GM12878 (cell line): Measurements from ENCODE around the gene NIBAN1. TPM values are rescaled to one million over a fixed set of nuclear protein-coding genes. Genes with fewer than 3 reads are reported as not detected.

Experiments
- ATAC-seq: fragments of 200-7000 bp; cut with Tn5 transposase; 3 replicates; pipeline ENCODE4 v1.9.1; 2020; ENCODE audit warnings: mild to moderate bottlenecking, moderate library complexity
- BruUV-seq: library from RNA; stranded (reverse); fragments of 400-500 nt; replicated peaks from 2 replicates; lab custom pipeline; 2021; lab: Mats Ljungman, UMichigan
- CTCF ChIA-PET: fragments of 300-600 bp; sonication (Branson Sonifier 250); formaldehyde crosslinking; extraction: SDS; loops from one replicate; lab custom pipeline; 2021; ENCODE audit warnings: inconsistent platforms; lab: Yijun Ruan, JAX
- POLR2A ChIA-PET: fragments of 350-600 bp; formaldehyde crosslinking; extraction: SDS; loops from one replicate; lab custom pipeline; 2021; ENCODE audit warnings: inconsistent platforms; lab: Charles Lee
- RAD21 ChIA-PET: fragments of 300-600 bp; sonication (Branson Sonifier 250); formaldehyde crosslinking; loops from one replicate; lab custom pipeline; 2023; ENCODE audit warnings: antibody characterized with exemption; ENCODE audit not compliant: unreplicated experiment; lab: Charles Lee
- SMC1A ChIA-PET: fragments of 300-600 bp; sonication (Branson Sonifier 250); formaldehyde crosslinking; loops from one replicate; lab custom pipeline; 2023; ENCODE audit not compliant: unreplicated experiment, uncharacterized antibody; lab: Charles Lee
- DNase-seq: peaks from one replicate; pipeline ENCODE4 v3.0.0-alpha.2; 2011; ENCODE audit warnings: low read depth, low spot score
- FAIRE-seq: peaks from 3 replicates; lab custom pipeline; 2011; peaks lifted over from hg19 to GRCh38; lab: Jason Lieb, UNC
- H2AFZ ChIP-seq: 2 replicates; pipeline ENCODE4 v1.6.0; 2011; ENCODE audit warnings: low read depth, low read length, control low read depth; ENCODE audit not compliant: control insufficient read depth
- H3K27ac ChIP-seq: 2 replicates; pipeline ENCODE4 v1.5.1; 2011; ENCODE audit warnings: control low read depth; ENCODE audit not compliant: control insufficient read depth, insufficient read depth
- H3K27me3 ChIP-seq, 2 experiments: replicated peaks in 1 of 2; 2 replicates each; pipeline versions ENCODE4 v1.6.0 to v1.6.1; 2011; ENCODE audit warnings: low read length in 1 of 2; ENCODE audit not compliant: control insufficient read depth in 2 of 2, insufficient read depth in 2 of 2
- H3K36me3 ChIP-seq, 2 experiments: 2 replicates each; pipeline ENCODE4 v1.5.1; 2011; ENCODE audit warnings: low read length in 1 of 2; ENCODE audit not compliant: control insufficient read depth in 2 of 2, insufficient read depth in 2 of 2
- H3K4me1 ChIP-seq: 2 replicates; pipeline ENCODE4 v1.6.1; 2011; ENCODE audit warnings: mild to moderate bottlenecking, low read length, moderate library complexity, mixed read lengths; ENCODE audit not compliant: control insufficient read depth, insufficient read depth
- H3K4me2 ChIP-seq: 2 replicates; pipeline ENCODE4 v1.6.0; 2011; ENCODE audit warnings: control low read depth; ENCODE audit not compliant: control insufficient read depth, insufficient read depth
- H3K4me3 ChIP-seq: fragments of 200-600 bp; sonication (generic); 2 replicates; pipeline ENCODE4 v1.5.1; 2016
- H3K79me2 ChIP-seq: 2 replicates; pipeline ENCODE4 v1.6.0; 2011; ENCODE audit warnings: low read length; ENCODE audit not compliant: control insufficient read depth, insufficient read depth
- H3K9ac ChIP-seq: 2 replicates; pipeline ENCODE4 v1.8.0; 2011; ENCODE audit warnings: low read length, control low read depth, mixed read lengths; ENCODE audit not compliant: control insufficient read depth, insufficient read depth
- H3K9me3 ChIP-seq: replicated peaks from 3 replicates; pipeline ENCODE4 v1.5.1; 2011; ENCODE audit warnings: mild to moderate bottlenecking, low read length; ENCODE audit not compliant: control insufficient read depth, insufficient read depth
- H4K20me1 ChIP-seq: 2 replicates; pipeline ENCODE4 v1.6.0; 2011; ENCODE audit not compliant: control insufficient read depth, insufficient read depth
- CBFB ChIP-seq: IDR thresholded peaks from 2 replicates; pipeline ENCODE4 v1.6.1; 2016; ENCODE audit warnings: antibody characterized with exemption, low read depth
- CREM ChIP-seq: IDR thresholded peaks from 2 replicates; pipeline ENCODE4 v1.6.1; 2014; ENCODE audit warnings: antibody characterized with exemption, low read depth
- JUNB ChIP-seq: IDR thresholded peaks from 2 replicates; pipeline ENCODE4 v1.6.1; 2016; ENCODE audit warnings: antibody characterized with exemption, mild to moderate bottlenecking
- MXI1 ChIP-seq: fragments of 150-350 bp; IDR thresholded peaks from 2 replicates; pipeline ENCODE4 v1.6.1; 2011; ENCODE audit warnings: low read depth, mild to moderate bottlenecking, inconsistent platforms, low read length, improper control_type of control experiment
- MYC ChIP-seq: IDR thresholded peaks from 2 replicates; pipeline ENCODE4 v1.6.1; 2011; ENCODE audit warnings: mild to moderate bottlenecking, low read length, moderate library complexity, inconsistent platforms; ENCODE audit not compliant: insufficient read depth, insufficient replicate concordance, insufficient read length, severe bottlenecking
- PAX8 ChIP-seq: fragments of 450-650 bp; IDR thresholded peaks from 2 replicates; pipeline ENCODE4 v1.6.1; 2017; ENCODE audit warnings: mild to moderate bottlenecking, moderate library complexity
- PML ChIP-seq: IDR thresholded peaks from 2 replicates; pipeline ENCODE4 v1.6.1; 2012; ENCODE audit warnings: low read length, inconsistent platforms
- SMAD1 ChIP-seq: fragments of 450-650 bp; IDR thresholded peaks from 2 replicates; pipeline ENCODE4 v1.6.1; 2018; ENCODE audit warnings: mild to moderate bottlenecking, low read depth; ENCODE audit not compliant: partially characterized antibody
- SP1 ChIP-seq: IDR thresholded peaks from one replicate; pipeline ENCODE4 v1.6.1; 2011; ENCODE audit warnings: low read depth, low read length
- TCF3 ChIP-seq: IDR thresholded peaks from 2 replicates; pipeline ENCODE4 v1.6.1; 2012; ENCODE audit warnings: low read depth, mild to moderate bottlenecking, low read length, borderline replicate concordance; ENCODE audit not compliant: insufficient read depth
- ZSCAN29 ChIP-seq: fragments of 450-650 bp; IDR thresholded peaks from 2 replicates; pipeline ENCODE4 v1.6.1; 2017; ENCODE audit warnings: mild to moderate bottlenecking, moderate library complexity
- WGBS: methylation state at CpG from one replicate; pipeline ENCODE4 v1.1.6; 2016; ENCODE audit warnings: low lambda C conversion rate; ENCODE audit not compliant: insufficient replicate concordance, insufficient coverage; ENCODE audit errors: missing lambda C conversion rate; 5-methylcytosine and 5-hydroxymethylcytosine counted together
- in situ Hi-C: fragments of 300-500 bp; cut with MboI; formaldehyde crosslinking; loops from 9 replicates; pipeline ENCODE4 v1.14.3; 2018; ENCODE audit warnings: mixed read lengths
- intact Hi-C: fragments of 100-400 bp; cut with micrococcal nuclease; formaldehyde crosslinking; loops from one replicate; pipeline ENCODE4 v1.14.2; 2022; ENCODE audit not compliant: unreplicated experiment
- polyA plus RNA-seq, 11 experiments: library from polyadenylated mRNA; depleted of rRNA in 4 of 11; unstranded in 6 of 11; stranded (reverse) in 5 of 11; fragments of >200 nt; fragmentation: Nextera tagmentation in 4 of 11; fragmentation: Illumina TruSeq in 1 of 11; extraction: Ambion mirVana in 4 of 11; extraction: Trizol in 1 of 11; gene quantifications; 1 replicate in 1 of 11; 2 replicates in 10 of 11; pipeline versions ENCODE4 v1.2.1 to v1.2.3, GENCODE V29; 2011 to 2016; ENCODE audit warnings: inconsistent platforms in 2 of 11, missing spikeins in 2 of 11, low read depth in 1 of 11
- total RNA-seq, 4 experiments: library from RNA; depleted of rRNA in 3 of 4; stranded (reverse); fragments of >200 nt in 3 of 4; fragmentation: Illumina TruSeq in 1 of 4; extraction: Trizol in 1 of 4; gene quantifications; 2 replicates each; pipeline versions ENCODE4 v1.2.1 to v1.2.3, GENCODE V29; 2013 to 2021
- TF ChIP-seq, protein P1 (sequence below): fragments of 450-650 bp; IDR thresholded peaks from 2 replicates; pipeline ENCODE4 v1.6.1; 2016; ENCODE audit warnings: mild to moderate bottlenecking

NIBAN1 gene
- total and polyA plus RNA-seq, 10 of the 15 experiments (the other 5 are each of a cell fraction or from before 2014, with no cell fraction given) = 11.2 to 67.8 (median 44.3) TPM

DNA sequence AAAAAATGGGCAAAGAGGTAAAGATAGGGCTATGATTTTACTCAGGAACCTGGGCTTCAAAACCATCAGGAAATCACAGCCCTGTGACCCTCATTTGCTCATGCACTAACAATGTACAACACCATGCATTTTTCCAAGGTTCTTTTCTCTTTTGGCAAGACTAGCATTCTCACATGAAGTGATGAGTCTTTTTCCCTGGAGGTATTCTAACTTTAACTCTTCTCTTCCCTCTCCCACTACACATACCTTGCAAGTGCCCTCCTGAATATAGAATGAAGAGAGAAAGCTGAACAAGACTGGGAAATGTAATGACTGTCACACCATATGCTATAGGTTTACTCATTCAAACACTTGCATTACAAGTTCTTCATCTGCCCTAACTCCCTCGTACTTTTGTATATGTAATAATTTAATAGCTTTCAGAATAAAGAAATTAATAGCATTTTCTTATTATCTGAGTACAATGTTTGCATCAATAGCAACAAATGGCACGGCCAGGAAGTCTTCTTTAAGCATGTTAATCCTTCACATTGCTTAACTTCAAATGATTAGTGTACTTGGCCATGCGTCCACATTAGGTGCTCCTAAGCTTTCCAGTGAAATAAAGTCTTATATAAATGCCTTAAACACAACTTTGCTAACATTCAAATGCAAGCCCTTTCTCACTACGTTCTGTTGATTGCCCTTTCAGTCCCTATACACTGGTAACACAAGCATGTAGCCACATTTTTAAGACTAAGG is 1.8 kb downstream of the NIBAN1 start:
- SMC1A ChIA-PET = interaction anchor here (0.8 to 5.9 kb wide), 25 partner anchors 9 to 219 kb away, joined by 3 to 32 read pairs (median 4); no protein-coding TSS in a partner anchor
- no peak for DNase-seq
- Histone ChIP-seq H3K27ac (peak overlapping the region; percentile 86), H3K36me3 (no peaks in the 10 kb centered on the region), H3K79me2 (peaks cover 32% of the 10 kb centered on the region), H2AFZ (peak overlapping the region; percentile 37), H4K20me1 (no peaks in the 10 kb centered on the region), H3K4me1 (peaks cover 25% of the 10 kb centered on the region), H3K4me3 (peak overlapping the region; percentile 96), H3K27me3 (no peaks in the 10 kb centered on the region), H3K9ac (peak overlapping the region; percentile 83), H3K4me2 (peak overlapping the region; percentile 87)
- in situ Hi-C loops = no loop called here
- ATAC-seq = no peak
- 17% methylated on average over 4 of the region's 4 CpGs for WGBS
- RAD21 ChIA-PET = interaction anchor here (0.7 to 3.1 kb wide), 16 partner anchors 9 to 345 kb away, joined by 3 to 22 read pairs (median 4); partner anchors contain the start of genes EDEM3 and IVNS1ABP
- POLR2A ChIA-PET = interaction anchor here (0.6 to 2.4 kb wide), 6 partner anchors 11 to 196 kb away, joined by 3 to 10 read pairs (median 3); no protein-coding TSS in a partner anchor
- TSS peak; percentile 58 for BruUV-seq
- TF ChIP-seq SMAD1 (no peak), JUNB (0 out of 2 replicates have a peak, but pooled peaks have one; percentile 7), TCF3 (no peak), CREM (no peak), MYC (no peak), SP1 (no peak), PAX8 (no peak), MXI1 (no peak), PML (peak; percentile 6; the same call in 1 of the 2 replicates), ZSCAN29 (no peak), CBFB (no peak)
- TF ChIP-seq, protein P1, sequence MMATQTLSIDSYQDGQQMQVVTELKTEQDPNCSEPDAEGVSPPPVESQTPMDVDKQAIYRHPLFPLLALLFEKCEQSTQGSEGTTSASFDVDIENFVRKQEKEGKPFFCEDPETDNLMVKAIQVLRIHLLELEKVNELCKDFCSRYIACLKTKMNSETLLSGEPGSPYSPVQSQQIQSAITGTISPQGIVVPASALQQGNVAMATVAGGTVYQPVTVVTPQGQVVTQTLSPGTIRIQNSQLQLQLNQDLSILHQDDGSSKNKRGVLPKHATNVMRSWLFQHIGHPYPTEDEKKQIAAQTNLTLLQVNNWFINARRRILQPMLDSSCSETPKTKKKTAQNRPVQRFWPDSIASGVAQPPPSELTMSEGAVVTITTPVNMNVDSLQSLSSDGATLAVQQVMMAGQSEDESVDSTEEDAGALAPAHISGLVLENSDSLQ = no peak
- TF ChIP-seq, all 136 proteins: peak for 2
- no peak for FAIRE-seq
- H3K9me3 ChIP-seq = no peaks in the 10 kb centered on the region
- CTCF ChIA-PET = interaction anchor here (0.8 to 5.7 kb wide), 14 partner anchors 10 to 708 kb away, joined by 3 to 35 read pairs (median 4); no protein-coding TSS in a partner anchor
- intact Hi-C loops = loop anchor here (2.0 to 5.0 kb wide), 3 partner anchors 80 to 220 kb away; partner anchors contain the start of gene EDEM3
